NCI-H1417 treated with DMSO at 0.1 percent for 48 hours (cell line): ENCODE results near the gene CCDC180.
"Not testable (repeated sequence)": the region's sequence is repeated elsewhere in the genome, so short reads cannot be mapped to it uniquely, and the experiment has no call there.

Experiments used
- DNase-seq: peaks from one replicate; lab custom pipeline; 2025; lab: John Stamatoyannopoulos, UW

CCDC180 gene

DNA sequence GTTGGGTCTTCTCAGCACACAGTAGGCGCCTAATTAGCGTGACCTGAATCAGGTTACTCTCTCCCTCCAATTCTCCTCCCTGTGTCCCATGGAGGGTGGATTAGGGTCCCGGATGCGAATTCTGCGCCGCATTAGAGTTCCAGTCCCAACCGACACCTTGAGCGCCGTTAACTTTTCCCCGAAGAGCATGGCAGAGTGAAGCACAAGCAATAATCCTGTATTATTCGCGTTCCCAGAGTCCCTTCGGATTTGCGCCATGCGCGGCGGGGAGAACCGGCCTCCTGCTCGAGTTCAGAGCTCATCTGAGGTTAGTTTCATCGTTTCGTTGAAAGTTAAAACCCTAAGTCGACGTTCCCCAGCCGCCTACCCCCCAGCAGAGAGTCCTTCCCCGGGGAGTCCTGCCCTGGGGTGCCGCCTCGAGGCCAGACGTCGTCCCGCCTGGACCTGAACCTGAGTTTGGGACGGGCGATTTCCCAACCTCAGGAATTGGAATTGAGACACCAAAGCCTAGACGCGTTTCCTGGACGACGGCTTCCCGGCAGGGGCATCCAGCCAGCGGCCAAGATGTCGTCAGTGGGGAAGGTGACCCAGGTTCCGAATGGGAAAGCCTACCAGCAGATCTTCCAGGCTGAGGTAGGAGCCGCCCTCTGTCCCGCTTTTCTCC lies at the start of gene CCDC180:
Gene CCDC180 (plus strand): TSS at position 160 of the 664 bp plus-strand sequence. CDS start 405 bp downstream, at position 565.
- DNase-seq = no peak

GRCh38 chr9:97259834-97260514 lies 47.5 kb upstream of the CCDC180 start:
- DNase-seq = not testable (repeated sequence)

DNA sequence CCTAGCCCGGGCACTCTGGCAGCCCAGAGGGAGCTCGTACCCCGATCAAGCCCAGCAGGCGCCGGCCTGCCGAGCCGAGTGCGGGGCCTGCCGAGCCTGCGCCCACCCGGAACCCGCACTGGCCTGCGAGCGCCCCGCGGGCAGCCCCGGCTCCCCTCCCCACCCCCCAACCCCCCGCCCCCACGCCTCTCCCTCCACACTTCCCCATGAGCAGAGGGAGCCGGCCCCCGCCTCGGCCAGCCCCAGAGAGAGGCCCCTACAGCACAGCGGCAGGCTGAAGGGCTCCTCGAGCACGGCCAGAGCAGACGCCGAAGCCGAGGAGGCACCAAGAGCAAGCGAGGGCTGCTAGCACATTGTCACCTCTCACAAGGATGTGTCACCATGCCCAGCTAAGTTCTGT lies 36.2 kb upstream of the CCDC180 start:
- DNase-seq = no peak

DNA sequence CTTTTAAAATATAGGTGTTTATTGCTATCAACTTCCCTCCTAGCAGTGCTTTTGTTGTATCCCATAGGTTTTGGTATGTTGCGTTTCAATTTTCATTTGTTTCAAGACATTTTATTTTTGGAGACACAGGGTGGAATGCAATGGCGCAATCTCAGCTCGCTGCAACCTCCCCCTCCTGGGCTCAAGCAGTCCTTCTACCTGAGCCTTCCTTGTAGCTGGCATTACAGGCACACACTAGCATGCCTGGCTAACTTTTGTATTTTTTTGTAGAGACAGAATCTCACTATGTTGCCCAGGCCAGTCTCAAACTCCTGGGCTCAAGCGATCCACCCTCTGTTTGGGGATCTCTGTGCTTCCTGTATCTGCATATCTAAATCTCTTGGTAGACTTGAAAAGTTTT lies 35.4 kb upstream of the CCDC180 start:
- no peak for DNase-seq

DNA sequence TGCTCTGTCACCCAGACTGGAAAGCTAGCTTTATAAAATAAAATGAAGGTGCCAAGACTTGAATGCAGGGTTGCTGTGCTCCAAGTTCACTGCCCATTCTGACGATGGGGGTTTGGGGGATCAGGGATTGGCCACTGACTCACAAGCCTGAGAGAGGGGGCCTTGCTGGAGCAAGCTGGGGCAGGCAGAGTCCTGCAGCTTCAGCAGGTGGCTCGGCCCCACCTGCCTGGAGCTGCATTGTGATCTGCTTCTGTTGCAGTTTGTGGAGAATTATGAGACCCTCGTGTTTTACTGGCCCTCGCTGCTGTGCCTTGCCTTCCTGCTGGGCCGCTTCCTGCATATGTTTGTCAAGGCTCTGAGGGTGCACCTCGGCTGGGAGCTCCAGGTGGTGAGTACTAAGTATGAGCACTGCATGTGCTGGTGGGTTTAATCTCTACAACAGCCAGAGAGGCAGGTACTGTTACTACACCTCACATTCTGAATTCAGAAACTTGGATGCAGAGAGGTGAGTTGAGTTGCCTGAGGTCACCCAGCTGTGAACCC lies 31.1 kb upstream of the CCDC180 start:
- DNase-seq = no peak

DNA sequence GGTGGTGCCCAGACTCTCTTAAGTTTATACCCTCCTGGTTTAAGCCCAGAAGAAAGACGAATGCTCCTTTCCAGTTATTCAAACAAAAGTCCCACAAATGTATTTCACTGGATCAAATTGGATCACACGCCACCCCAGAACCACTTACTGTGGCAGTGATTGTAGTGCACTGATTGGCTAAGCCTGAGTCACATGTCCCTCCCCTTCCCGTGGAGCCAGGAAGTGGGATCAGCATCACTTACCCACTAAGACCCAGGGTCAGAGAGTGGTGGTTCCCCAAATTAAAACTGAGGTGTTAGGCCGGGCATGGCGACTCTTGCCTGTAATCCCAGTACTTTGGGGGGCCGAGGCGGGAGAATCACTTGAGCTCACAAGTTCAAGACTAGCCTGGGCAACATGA lies 29.5 kb upstream of the CCDC180 start:
- no peak for DNase-seq

GRCh38 chr9:97280755-97281330 lies 26.6 kb upstream of the CCDC180 start:
- no peak for DNase-seq

DNA sequence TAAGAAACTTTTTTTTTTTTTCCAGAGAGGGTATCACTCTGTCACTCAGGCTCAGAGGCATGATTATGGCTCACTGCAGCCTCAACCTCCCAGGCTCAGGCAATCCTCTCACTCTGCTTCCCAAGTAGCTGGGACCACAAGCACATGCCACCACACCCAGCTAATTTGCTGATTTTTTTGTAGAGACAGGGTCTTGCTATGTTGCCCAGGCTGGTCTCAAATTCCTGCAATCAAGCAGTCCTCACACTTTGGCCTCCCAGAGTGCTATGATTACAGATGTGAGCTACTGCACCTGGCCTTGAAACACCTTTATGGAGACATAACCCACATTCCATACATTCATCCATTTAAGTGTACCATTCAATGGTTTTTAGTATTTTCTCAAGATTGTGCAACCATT lies 23.7 kb upstream of the CCDC180 start:
- no peak for DNase-seq

GRCh38 chr9:97284798-97285197 lies 22.7 kb upstream of the CCDC180 start:
- DNase-seq = no peak

- DNase-seq = no peak
Observed at GRCh38 chr9:97292200-97292599, 15.3 kb upstream of the CCDC180 start.

DNA sequence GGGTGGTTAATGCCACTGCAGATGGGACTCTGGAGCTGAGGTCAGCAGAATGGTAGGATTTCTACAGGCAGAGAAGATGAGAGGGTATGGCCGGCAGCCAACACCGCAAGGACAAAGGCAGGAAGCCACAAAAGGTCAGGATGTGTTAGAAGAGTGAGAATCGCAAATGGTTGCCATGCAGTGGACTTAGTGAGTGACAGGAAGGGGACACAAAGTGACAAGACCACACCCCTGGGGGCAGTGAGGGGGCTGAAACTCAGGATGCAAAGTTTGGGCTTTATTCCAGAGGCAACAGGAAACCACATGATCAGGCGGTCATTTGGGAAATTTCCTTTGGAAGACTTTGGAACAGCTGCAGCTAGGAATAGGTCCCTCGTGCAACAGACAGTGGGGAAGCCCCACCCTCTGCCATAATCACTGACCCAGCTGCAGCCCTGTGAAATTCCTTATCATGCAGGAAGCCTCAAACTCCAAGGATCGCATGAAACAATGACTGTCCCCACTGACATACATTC lies 14.2 kb upstream of the CCDC180 start:
- no peak for DNase-seq

DNA sequence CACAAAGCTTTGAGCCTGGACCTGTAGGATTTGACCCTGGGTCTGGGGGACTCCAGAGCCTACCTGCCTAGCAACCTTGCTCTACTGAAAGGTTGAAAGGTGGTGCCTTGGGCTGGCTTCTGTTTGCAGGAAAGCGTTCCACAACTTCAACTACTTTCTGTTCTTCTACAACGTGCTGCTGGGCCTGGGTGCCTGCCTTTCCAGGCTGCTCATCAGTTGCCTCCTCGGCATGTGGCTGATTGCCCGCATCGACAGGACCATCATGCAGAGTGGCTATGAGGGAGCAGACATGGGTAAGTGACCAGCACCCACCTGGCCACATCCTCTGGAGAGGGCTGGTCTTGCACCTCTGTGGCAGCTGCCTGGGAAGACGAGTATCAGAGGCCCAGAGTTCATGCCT lies 13.6 kb upstream of the CCDC180 start:
- DNase-seq = no peak

GRCh38 chr9:97297889-97298288 lies 9.6 kb upstream of the CCDC180 start:
- no peak for DNase-seq

DNA sequence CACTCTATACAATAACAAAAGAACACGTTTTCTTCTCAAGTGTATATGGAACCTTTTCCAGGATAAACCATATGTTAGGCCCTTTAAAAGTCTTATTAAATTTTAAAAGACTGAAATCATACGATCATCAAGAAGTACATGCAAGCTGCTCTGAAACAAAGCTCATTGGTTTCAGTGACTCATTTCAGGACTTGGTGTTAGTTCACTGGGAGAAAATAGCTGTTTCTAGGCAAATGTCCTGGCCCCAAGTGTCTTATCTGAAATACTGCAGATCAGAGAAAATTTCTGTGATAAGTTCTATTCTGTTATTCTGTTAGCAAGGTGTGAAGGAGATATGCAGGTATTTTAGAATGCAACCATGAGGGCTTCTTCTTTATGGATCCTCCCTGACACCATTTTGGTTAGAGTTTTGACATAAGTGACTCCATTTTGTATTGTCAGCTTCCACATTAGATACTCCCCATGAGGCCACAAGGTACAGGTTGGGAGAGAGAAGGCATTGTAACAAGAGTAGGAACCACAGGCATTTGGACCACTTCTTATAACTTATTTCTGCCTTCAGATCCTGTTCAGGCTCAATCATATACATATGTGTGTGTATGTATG lies 7.5 kb upstream of the CCDC180 start:
- DNase-seq = no peak

DNA sequence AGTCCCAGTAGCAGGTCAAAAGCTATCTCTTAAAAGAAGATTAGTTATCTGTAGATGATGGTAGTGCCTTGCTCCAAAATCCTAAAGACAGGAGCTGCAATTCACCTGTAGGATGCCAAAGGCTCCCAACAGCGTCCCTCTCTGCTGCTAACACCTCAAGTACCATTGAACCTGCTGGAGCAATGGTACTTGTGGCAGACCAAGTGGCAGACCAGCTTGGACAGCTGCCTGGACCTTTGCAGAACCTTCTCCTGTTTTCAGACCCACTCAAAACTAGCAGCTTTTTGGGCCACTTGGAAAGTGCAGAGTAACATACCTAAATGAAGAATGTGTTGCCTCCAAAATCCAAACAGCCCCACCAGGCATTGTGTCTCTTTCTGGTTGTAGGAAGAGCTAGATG lies 6.9 kb upstream of the CCDC180 start:
- DNase-seq = no peak

DNA sequence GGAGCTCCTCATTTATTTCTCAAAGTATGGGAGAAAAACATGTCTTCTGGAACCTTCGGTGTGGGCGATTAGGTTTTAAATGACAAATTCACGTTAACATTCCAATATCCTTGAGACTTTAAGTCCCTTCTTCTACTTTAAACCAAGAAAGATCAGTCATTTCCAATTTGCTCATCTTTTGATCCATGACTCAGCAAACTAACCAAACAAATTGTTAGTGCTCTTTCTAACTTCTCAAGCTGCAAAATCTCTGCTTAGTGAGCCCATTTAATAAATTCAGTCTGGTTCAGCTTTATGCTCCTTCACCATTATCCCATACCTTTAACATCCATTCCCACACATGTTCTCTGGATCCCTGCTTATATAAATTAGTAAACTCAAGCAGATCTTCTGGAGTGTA lies 5.5 kb upstream of the CCDC180 start:
- no peak for DNase-seq

DNA sequence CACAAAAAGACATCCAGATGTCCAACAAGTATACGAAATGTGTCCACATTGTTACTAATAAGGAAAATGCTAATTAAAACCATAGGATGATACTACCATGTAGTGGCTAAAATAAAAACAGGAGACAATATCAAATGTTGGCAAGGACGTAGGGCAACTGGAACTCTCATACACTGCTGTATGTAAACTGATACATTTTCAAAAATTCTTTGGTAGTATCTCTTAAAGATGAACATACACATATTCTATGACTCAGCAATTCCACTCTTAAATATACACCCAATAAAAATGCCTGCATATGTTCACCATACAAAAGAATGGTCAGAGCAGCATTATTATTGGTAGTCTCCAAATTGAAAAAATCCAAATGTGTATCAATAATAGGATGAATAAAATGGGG lies 2.9 kb upstream of the CCDC180 start:
- no peak for DNase-seq

GRCh38 chr9:97305501-97306298 lies 1.8 kb upstream of the CCDC180 start:
- no peak for DNase-seq

GRCh38 chr9:97307091-97307490 lies 368 bp upstream of the CCDC180 start:
- no peak for DNase-seq

- no peak for DNase-seq
Observed at GRCh38 chr9:97309260-97309659, 1.8 kb downstream of the CCDC180 start.

GRCh38 chr9:97310023-97310422 lies 2.6 kb downstream of the CCDC180 start:
- DNase-seq = no peak

GRCh38 chr9:97310896-97311295 lies 3.4 kb downstream of the CCDC180 start:
- DNase-seq = no peak
